ENCODE data around the gene DTX4. TPM values are rescaled to one million over a fixed set of nuclear protein-coding genes. Genes with fewer than 3 reads are reported as not detected.

Gene DTX4
- polyA plus RNA-seq, 1 donor from 2014 or later: 31.4 TPM

- Histone ChIP-seq H3F3A (ENCODE audit: insufficient read depth, low read length, poor library complexity, severe bottlenecking) (no peaks in the 10 kb centered on the region), H2AFZ (ENCODE audit: low read depth, low read length) (no peak overlapping the region)
Measured at GRCh38 chr11:59204746-59205145, 32.8 kb downstream of the DTX4 start.

GRCh38 chr11:59205648-59206047 lies 33.7 kb downstream of the DTX4 start:
- Histone ChIP-seq H3K9me2 (ENCODE audit: insufficient read depth, low read length) (no peaks in the 10 kb centered on the region), H3K27ac (ENCODE audit: low read length) (no peak overlapping the region), H3K4me3 (ENCODE audit: low read length) (no peak overlapping the region), H3K4me2 (ENCODE audit: low read length) (no peak overlapping the region), H4K20me1 (ENCODE audit: insufficient read depth) (no peaks in the 10 kb centered on the region), H3K36me3 (ENCODE audit: insufficient read depth, low read length) (peaks cover 9% of the 10 kb centered on the region), H3K9me3 (ENCODE audit: low read length) (no peaks in the 10 kb centered on the region), H3F3A (ENCODE audit: insufficient read depth, low read length, poor library complexity, severe bottlenecking) (no peaks in the 10 kb centered on the region), H3K79me2 (replicated peaks; ENCODE audit: insufficient read depth, low read length) (no peaks in the 10 kb centered on the region), H3K27me3 (ENCODE audit: insufficient read depth, low read depth, low read length) (no peaks in the 10 kb centered on the region), H3K9ac (ENCODE audit: low read length) (no peak overlapping the region), H2AFZ (ENCODE audit: low read depth, low read length) (no peak overlapping the region)
- TF ChIP-seq EP300 (conservative IDR thresholded peaks at IDR 0.05; ENCODE audit: poor library complexity, severe bottlenecking) (no peak), RAD21 (conservative IDR thresholded peaks at IDR 0.05) (no peak), CTCF (IDR thresholded peaks at IDR 0.05; ENCODE audit: poor library complexity, severe bottlenecking) (no peak), EZH2 (IDR thresholded peaks at IDR 0.05; ENCODE audit: borderline replicate concordance, insufficient read depth, low read length, poor library complexity, severe bottlenecking) (no peak), REST (IDR thresholded peaks at IDR 0.05; ENCODE audit: borderline replicate concordance) (no peak), SMC3 (conservative IDR thresholded peaks at IDR 0.05; ENCODE audit: poor library complexity) (no peak)

More at GRCh38 chr11:59204746-59205145, 32.8 kb downstream of the DTX4 start:
- Histone ChIP-seq H3K9me3 (ENCODE audit: low read length) (no peaks in the 10 kb centered on the region), H3K27ac (ENCODE audit: low read length) (no peak overlapping the region), H3K9ac (ENCODE audit: low read length) (no peak overlapping the region), H3K36me3 (ENCODE audit: insufficient read depth, low read length) (peaks cover 9% of the 10 kb centered on the region), H3K27me3 (ENCODE audit: insufficient read depth, low read depth, low read length) (no peaks in the 10 kb centered on the region), H3K79me2 (replicated peaks; ENCODE audit: insufficient read depth, low read length) (no peaks in the 10 kb centered on the region), H3K4me3 (ENCODE audit: low read length) (no peak overlapping the region), H4K20me1 (ENCODE audit: insufficient read depth) (no peaks in the 10 kb centered on the region), H3K4me2 (ENCODE audit: low read length) (no peak overlapping the region), H3K9me2 (ENCODE audit: insufficient read depth, low read length) (no peaks in the 10 kb centered on the region)
- no peak for TF ChIP-seq CTCF (IDR thresholded peaks at IDR 0.05; ENCODE audit: poor library complexity, severe bottlenecking)
- no peak for TF ChIP-seq EP300 (conservative IDR thresholded peaks at IDR 0.05; ENCODE audit: poor library complexity, severe bottlenecking)
- TF ChIP-seq SMC3 (conservative IDR thresholded peaks at IDR 0.05; ENCODE audit: poor library complexity): no peak
- TF ChIP-seq TAF1 (IDR thresholded peaks at IDR 0.05; ENCODE audit: low read depth): no peak
- no peak for TF ChIP-seq MXI1 (conservative IDR thresholded peaks at IDR 0.05; ENCODE audit: poor library complexity, severe bottlenecking)
- no peak for TF ChIP-seq RAD21 (conservative IDR thresholded peaks at IDR 0.05)
- no peak for TF ChIP-seq POLR2AphosphoS5 (IDR thresholded peaks at IDR 0.05)
- no peak for TF ChIP-seq EZH2 (IDR thresholded peaks at IDR 0.05; ENCODE audit: borderline replicate concordance, insufficient read depth, low read length, poor library complexity, severe bottlenecking)
- no peak for TF ChIP-seq REST (IDR thresholded peaks at IDR 0.05; ENCODE audit: borderline replicate concordance)
